ENCODE data around the gene CSNK2A3.
A peak's percentile ranks its signal among the peaks of the same experiment; 100 is the strongest.

Gene CSNK2A3

DNA sequence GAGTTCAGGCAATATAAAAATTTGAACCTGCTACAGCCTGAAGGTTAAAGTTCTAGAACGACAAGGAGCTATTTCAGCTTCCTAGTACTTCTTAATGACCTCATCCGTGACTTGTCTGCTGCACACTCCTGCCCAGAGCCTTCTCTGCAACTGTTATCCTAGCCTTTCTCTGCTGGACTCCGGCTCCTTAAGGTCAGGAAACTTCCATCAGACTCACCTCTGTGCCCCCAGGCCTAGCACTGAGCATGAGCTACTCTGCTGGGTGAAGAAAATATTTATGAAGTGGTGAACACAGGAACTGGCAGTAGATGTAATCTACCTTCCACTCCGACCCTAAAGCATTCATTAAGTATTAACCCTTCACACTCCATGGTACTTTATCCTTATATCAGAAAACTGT, 18.4 kb downstream of the CSNK2A3 start:
- no peak for DNase-seq

DNA sequence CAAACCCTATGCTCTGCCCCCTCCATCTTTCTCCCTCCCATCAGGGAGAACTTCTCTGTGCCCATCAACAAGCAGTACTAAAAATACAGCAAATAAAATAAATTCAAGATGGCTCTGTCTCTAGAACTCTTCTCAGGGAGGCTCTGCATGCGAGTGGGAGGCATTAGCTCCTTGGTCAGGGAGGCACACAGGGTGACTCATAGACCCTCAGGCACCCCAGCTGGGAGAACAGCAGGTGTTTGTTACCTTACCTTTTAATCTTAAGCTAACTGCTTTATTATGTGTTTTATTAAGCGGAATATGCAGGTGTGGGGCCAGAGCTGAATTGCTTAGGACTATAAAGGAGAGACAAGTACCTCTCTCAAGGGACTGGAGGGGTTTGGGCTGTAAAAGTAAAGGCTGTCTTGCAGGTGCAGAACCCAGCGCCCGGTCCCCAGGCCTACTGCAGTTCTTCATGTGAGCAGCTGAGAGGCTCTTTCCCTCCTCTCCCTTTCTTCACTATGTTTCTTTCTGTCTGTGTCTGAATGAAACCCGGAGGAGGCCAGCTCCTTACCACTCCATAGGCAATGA, 20.8 kb downstream of the CSNK2A3 start:
- no peak for DNase-seq

DNA sequence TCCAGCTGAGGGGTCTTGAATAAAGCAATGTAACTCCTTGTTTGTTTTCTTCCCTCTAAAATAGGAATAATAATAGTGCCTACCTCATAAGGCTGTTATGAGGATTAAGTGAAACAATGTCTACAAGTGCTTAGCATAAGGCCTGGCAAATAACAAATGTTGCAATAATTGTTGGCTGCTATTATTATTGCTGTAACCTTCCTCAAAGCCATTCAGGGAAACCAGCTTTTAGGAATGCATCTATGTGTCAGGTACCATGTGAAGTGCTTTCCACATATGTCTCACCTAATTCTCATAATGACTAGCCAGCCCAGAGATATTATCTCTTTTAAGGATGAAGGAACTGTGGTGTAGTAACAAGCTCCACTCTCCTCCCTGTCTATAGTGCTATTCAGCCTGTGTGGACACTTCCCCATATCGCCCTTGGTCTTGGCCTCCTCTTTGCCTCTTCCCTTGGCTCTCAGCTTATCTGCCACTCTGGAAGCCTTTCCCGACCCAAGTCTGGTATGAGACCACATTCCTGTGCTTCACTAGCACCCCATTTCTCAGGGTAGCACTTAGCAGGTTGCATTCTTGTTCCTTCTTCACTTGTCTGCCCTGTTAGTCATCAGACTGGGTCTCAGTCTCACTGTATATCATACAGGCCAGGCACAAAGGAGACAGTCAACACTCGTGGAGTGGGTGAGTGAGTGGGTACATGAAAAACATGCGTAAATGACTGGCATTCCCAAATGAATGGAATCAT, 23.8 kb downstream of the CSNK2A3 start:
- no peak for DNase-seq

DNA sequence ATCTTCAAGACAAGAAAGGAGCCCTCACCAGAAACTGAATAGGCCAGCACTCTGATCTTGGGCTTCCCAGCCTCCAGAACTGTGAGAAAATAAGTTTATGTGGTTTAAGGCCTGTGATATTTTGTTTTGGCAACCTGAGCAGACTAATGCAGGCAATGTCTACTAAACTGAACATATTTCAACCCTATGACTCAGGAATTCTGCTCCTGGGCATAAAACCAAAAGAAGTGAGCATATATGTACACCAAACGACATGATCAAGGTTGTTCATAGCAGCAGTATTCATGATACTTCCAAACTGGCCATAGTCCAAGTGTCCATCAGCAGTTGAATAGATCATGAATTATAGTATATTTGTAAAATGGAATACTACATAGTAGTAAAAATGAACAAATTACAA, 29.0 kb downstream of the CSNK2A3 start:
- no peak for DNase-seq

DNA sequence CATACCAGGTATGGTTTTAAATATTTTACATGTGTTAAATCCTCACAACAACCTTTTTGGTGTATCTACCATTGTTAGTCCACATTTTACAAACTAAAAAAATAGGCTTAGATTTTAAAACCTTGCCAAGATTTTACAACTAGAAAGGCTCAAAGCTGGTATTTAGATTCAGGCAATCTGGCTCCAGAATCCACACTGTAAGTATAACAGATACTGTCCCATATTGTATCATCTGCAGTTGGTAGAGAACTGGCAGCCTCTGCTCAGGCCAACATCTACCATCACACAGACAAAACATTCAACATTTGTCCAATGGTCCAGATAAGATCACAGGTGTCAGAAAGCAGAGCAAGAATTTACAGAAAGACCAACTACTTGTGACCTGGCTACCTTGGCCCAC, 30.9 kb downstream of the CSNK2A3 start:
- no peak for DNase-seq

DNA sequence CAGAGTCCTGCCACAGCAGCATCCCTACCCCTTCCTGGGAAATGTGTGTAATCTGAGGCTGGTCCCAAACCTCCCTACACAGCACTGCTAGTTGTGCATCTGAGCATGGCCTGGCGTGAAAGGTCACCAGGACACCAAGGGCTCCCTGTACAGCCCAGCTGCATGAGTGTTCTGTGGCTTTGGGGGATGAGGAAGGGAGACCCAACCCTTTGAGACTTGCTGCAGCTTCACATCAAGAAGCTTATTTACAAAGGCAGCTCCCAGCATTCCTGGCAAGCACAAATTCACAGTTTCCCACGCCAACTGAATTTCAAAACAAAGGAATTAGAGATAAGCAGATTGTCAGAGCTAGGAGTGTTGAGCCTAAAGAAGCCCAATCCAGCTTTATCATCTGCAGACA, 32.2 kb downstream of the CSNK2A3 start:
- DNase-seq, result no peak

DNA sequence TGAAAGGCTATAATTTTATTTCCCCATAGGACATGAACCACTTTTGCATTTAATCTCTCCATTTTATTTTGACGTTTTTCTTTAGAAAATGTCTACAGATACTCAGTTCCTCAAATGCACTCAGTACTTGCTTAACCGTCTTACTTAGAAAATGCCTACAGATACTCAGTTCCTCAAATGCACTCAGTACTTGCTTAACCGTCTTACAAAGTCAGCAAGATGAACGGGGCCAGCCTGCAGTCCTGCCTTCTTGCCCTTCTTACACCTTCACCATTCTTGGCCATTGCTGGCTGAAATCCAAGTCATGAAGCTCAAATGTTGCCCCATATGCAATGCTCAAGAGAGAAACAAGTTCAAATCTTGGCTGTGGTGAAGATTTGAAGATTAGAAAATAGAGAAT, 34.1 kb downstream of the CSNK2A3 start:
- DNase-seq, result no peak

DNA sequence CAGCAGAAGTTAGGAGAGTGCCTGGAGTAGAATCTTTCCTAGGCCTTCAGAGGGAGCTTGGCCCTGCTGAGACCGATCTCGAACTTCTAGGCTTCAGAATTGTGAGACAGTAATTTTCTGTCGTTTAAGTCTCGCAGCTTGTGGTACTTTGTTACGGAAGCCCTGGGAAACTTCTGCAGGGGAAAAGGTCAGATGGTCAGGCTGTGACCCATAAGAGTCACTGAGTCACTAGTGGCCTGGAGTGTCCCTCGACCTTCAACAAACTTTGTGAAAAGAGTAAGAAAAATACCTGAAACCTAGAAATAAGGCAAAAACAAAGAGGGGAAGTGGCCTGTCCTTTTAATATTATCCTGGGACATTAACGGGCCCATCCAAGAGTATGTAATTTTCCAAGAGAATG, 34.6 kb downstream of the CSNK2A3 start:
- no peak for DNase-seq

DNA sequence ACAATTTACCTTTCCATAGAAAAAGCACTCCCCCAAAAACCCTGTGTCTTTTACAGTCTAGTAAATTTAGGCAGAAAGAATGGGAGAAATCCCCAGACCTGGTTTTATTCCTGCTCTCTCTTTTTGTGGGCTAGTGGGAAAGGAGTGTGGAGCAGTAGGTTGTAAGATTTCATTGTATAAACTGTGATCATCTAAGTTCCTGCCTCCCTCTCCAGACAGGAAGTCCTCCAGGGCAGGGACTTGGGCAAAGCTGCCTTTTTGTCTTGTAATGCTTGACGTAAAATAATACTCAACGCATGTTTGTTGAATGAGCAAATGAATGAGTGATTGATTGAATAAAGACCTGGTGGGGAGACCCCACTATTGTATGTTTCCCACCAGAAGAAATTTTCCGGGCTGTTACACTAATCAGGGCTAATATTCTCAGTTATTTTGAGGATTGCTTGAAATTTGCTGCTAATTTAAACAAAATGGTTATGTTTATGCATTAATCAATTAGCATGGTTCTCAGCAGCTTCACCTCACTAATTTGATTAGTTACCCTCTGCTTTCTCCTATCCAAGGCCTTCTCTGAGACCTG, 36.3 kb downstream of the CSNK2A3 start:
- no peak for DNase-seq

DNA sequence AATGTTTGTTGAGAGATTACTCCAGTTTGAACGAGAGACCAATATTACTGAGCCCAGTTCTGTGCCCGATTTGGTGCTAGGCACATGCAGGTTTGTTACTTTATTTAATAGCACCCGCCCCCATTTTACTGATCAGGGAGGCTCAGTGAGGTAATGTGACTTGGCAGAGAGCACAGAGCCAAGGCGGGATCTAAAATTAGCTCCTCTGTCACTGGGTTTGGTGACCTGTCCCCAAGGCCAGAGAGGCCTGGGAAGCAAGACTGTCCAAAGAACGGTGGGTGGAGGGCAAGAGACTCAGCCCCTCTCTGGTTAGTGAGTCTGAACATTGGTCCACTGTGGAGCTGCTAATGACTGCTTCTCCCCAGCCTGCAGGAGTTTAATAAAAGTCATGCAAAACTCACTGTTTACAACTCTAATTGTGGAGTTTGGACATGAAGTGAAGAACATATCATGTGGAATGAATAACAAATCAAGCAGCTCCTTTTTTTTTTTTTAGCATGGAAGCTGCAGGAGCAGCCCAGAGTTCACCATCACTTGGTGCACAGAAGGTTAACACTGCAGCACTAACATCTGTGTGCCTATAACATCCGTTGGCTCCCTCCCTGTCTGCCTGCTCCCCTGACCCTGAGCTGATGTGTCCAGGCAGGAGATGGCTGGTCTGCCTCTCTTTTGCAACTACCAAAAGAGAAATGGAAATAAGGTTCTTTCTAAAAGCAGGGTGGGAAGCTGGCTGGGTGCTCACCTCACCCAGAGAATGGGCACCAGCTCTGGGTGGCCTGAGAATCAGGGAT, 39.0 kb downstream of the CSNK2A3 start:
- DNase-seq, result no peak

DNA sequence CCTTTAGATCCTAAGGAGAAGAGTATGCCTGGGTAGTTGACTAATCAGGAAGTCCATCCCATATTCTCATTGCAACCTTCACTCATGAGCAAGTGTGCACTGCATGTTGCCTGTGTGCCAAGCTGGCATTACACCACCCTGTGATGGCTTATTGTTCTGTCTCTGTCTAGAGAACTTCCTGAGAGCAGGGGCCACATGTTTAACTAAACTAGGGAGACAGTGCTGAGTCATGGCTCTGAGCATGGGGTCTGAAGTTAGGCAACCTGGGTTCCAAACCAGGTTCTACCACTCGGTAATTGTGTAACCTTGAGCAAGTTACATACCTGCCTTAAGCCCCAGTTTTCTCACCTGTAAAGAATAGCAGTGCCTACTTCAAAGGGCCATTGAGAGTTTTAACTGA, 39.6 kb downstream of the CSNK2A3 start:
- DNase-seq, result no peak

DNA sequence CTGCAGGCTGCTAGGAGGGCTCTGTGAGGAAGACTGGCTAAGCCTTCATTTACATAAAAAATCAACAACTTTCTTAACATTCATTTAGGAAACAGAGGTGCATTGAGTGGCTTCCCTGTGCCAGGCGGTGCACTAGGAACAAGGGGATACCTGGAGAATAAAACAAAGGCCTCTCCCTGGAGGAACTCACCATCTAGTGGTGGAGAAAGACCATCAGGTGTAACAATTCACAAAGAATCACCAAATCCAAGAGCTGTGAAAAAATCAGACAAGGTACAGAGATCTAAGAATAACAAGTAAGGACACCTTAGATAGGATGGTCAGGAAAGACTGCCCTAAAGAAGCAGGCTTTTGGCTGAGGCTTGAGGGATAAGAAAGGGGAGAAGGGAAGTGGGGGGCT, 40.3 kb downstream of the CSNK2A3 start:
- DNase-seq, result no peak

DNA sequence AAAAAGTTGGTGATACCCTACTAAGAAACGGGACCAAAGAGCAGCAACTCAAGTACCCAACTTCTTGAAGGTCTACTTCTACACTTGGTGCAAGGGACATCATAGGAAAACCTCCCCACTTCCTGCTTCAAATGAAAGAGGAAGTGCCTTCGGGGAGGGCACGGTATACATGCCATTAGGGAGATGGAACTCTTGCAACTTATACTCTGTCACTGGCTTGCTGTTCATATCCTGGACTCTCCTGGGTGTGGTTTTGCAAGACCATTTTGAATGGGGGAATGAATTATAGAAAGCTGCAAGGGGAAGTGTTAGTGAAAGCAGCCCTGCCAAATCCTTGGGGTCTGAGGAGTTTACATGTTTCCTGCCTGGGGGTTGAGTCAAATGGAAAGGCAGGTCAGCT, 41.9 kb downstream of the CSNK2A3 start:
- DNase-seq, result peak; percentile 2

DNA sequence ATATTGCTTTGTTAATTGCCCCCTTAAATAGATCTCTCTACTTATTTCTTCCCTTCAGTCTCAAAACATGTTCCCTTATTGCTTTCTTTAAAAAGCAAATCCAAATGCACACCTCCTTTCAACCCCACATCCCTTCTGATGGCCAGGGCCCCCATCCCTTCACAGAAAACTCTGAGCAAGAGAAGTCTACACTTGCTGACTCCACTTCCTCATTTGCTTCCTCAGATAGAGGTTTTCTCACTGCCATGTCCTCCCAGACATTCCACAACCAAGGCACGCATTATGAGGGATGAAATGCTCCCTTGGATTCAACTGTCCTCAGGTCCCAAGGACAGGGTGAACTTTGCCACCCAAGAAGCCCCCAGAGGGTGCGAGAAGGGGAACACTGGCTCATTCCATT, 43.1 kb downstream of the CSNK2A3 start:
- DNase-seq, result no peak

DNA sequence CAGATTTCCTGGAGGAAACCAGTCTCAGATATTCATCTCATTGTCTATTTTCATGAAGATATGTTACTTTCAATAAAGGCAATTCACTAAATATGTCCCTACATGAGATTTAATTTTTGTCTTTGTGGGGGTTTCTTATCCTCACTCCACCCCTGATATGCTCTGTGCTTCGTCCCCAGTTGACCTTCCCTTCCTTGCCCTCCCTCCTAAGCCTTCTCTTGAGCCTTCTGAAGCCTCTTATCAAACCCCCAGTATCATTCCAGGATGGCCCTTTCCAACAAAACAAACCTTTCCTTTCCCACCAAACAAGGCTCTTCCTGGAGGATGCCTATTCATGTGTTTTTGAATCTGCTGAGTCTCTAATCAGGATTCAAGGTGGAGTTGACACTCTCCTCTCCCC, 44.8 kb downstream of the CSNK2A3 start:
- no peak for DNase-seq

DNA sequence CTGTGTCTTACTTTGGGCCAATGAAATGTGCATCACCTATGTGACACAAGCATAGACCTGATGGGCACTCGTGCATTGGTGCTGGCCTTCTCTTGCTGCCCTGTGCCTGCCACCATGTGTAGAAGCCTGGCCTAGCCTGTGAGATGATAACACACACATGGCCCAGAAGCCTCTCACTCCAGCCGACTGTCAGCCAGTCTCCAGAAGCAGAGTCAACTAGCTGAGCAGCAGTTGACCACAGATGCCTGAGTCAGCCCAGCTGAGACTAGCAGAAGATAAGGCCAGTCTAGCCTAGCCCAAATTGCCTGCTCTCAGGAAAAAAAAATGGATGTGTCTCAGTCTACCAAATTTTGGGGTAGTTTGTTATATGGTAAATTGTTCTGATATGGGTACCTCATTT, 46.2 kb downstream of the CSNK2A3 start:
- DNase-seq, result peak; percentile 5

DNA sequence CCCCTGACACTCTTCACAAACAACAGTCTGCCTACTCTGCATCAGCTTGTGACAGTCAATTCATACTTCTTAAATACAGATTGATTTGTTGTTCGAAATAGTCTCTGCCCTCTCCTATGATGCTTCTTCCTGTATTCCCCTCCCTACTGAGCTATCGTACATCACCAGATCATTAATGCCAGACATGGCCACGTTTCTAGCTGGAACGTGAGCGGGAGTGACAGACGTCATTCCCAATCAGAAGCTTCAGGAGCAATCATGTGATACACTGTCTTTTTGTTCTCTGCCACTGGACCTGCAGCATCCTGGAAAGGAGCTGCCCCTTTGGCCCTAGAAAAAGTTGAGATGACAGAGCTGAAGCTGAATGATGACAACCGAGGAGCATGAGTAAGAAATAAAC, 48.5 kb downstream of the CSNK2A3 start:
- DNase-seq, result no peak

DNA sequence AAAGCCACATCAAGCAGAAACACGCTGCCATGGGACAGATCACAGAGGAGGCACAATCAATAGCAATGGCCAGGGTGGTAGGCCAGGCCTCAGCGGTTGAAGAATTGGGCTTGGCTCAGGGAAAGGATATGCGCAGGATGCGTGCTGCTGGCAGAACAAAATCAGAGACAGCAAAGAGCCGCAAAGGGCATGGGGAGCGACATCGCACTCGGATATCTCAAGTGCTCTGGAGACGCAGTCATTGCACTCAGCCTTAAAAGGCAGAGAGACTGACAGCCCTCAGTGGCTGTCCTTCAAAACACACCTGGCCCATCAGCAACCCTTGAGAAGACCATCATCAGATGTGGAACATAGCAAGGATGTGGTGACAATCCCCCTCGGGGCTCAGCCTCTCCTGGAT, 50.5 kb downstream of the CSNK2A3 start:
- DNase-seq, result no peak

All from hematopoietic multipotent progenitor cell treated with erythropoietin and hydrocortisone succinate and interleukin-3 and kit ligand, for 8 days (in vitro differentiated cells).